K562 (cell line): Measurements from ENCODE around the gene PRICKLE4. TPM values are rescaled to one million over a fixed set of nuclear protein-coding genes. Genes with fewer than 3 reads are reported as not detected.

Source experiments
- ATAC-seq: fragments of 200-7000 bp; cut with Tn5 transposase; 3 replicates; pipeline ENCODE4 v1.9.1; 2020; ENCODE audit warnings: moderate library complexity
- BruUV-seq: library from RNA; stranded (reverse); fragments of 400-500 nt; replicated peaks from 2 replicates; lab custom pipeline; 2021; lab: Mats Ljungman, UMichigan
- CTCF ChIA-PET: fragments of 300-600 bp; formaldehyde crosslinking; extraction: SDS; loops from one replicate; lab custom pipeline; 2021; ENCODE audit warnings: low intra/inter-chr PET ratio; lab: Yijun Ruan, JAX
- POLR2A ChIA-PET: fragments of 300-600, 350-650 bp; sonication (Branson Sonifier 250); formaldehyde crosslinking; extraction: SDS; loops from one replicate; lab custom pipeline; 2021; ENCODE audit warnings: antibody characterized with exemption, inconsistent platforms; lab: Yijun Ruan, JAX
- DNase-seq, 4 experiments: peaks; one replicate each; pipeline versions ENCODE4 v3.0.0 to v3.0.0-alpha.2; 2011 to 2018; ENCODE audit warnings: low spot score in 3 of 4, mixed read lengths in 3 of 4; ENCODE audit errors: extremely low read depth in 1 of 4
- FAIRE-seq: peaks from 2 replicates; lab custom pipeline; 2011; peaks lifted over from hg19 to GRCh38; lab: Jason Lieb, UNC
- H2AFZ ChIP-seq: 2 replicates; pipeline ENCODE4 v1.6.0; 2011; ENCODE audit warnings: low read depth, low read length, control low read depth, inconsistent platforms
- H3K27ac ChIP-seq: fragments of 200-600 bp; 3 replicates; pipeline ENCODE4 v1.8.0; 2011; ENCODE audit warnings: low read depth, mild to moderate bottlenecking, control low read depth, inconsistent platforms, low read length, moderate library complexity, mixed read lengths; ENCODE audit errors: extremely low read depth
- H3K27me3 ChIP-seq, 2 experiments: fragments of 300-600 bp in 1 of 2; 2 replicates in 1 of 2; 3 replicates in 1 of 2; pipeline versions ENCODE4 v1.6.0 to v1.8.0; 2011; ENCODE audit warnings: inconsistent platforms in 2 of 2, low read length in 2 of 2, mild to moderate bottlenecking in 1 of 2, mixed read lengths in 1 of 2, moderate library complexity in 1 of 2; ENCODE audit not compliant: control insufficient read depth in 2 of 2, insufficient read depth in 2 of 2
- H3K36me3 ChIP-seq: fragments of 300-600 bp; 3 replicates; pipeline ENCODE4 v1.8.0; 2011; ENCODE audit warnings: mild to moderate bottlenecking, low read length, inconsistent platforms; ENCODE audit not compliant: control insufficient read depth, insufficient read depth
- H3K4me1 ChIP-seq, 2 experiments: fragments of 200-600 bp in 1 of 2; replicated peaks in 1 of 2; 2 replicates in 1 of 2; 3 replicates in 1 of 2; pipeline versions ENCODE4 v1.5.1 to v1.8.0; 2011; ENCODE audit warnings: inconsistent platforms in 2 of 2, low read length in 2 of 2, mild to moderate bottlenecking in 1 of 2, mixed read lengths in 1 of 2, moderate library complexity in 1 of 2; ENCODE audit not compliant: control insufficient read depth in 2 of 2, insufficient read depth in 2 of 2
- H3K4me2 ChIP-seq: 2 replicates; pipeline ENCODE4 v1.6.1; 2011; ENCODE audit warnings: low read length, control low read depth, inconsistent platforms, mixed read lengths; ENCODE audit not compliant: insufficient read depth
- H3K4me3 ChIP-seq: fragments of 200-600 bp; sonication (generic), shearing (Covaris generic); 2 replicates; pipeline ENCODE4 v1.5.1; 2016; ENCODE audit warnings: control low read depth, inconsistent platforms
- H3K79me2 ChIP-seq: fragments of 200-600 bp; 3 replicates; pipeline ENCODE4 v1.8.0; 2011; ENCODE audit warnings: low read length, inconsistent platforms; ENCODE audit not compliant: control insufficient read depth, insufficient read depth
- H3K9ac ChIP-seq, 2 experiments: 2 replicates each; pipeline versions ENCODE4 v1.6.0 to v1.6.1; 2011; ENCODE audit warnings: low read depth in 2 of 2, low read length in 2 of 2, control low read depth in 1 of 2, inconsistent platforms in 1 of 2, mild to moderate bottlenecking in 1 of 2, mixed read lengths in 1 of 2; ENCODE audit not compliant: insufficient read depth in 1 of 2
- H3K9me1 ChIP-seq: one replicate; pipeline ENCODE4 v1.6.0; 2011; ENCODE audit warnings: inconsistent platforms, mild to moderate bottlenecking, low read length, moderate library complexity; ENCODE audit not compliant: control insufficient read depth, insufficient read depth
- H3K9me3 ChIP-seq: replicated peaks from 2 replicates; pipeline ENCODE4 v1.5.1; 2011; ENCODE audit warnings: low read depth, low read length, inconsistent platforms; ENCODE audit not compliant: control insufficient read depth, insufficient read depth
- H4K20me1 ChIP-seq: replicated peaks from 2 replicates; pipeline ENCODE4 v1.6.1; 2011; ENCODE audit warnings: low read length, inconsistent platforms, mixed read lengths; ENCODE audit not compliant: control insufficient read depth, insufficient read depth
- CBX1 ChIP-seq: sonication (generic); IDR thresholded peaks from 2 replicates; pipeline ENCODE4 v1.6.1; 2016; ENCODE audit warnings: antibody characterized with exemption, low read depth, mild to moderate bottlenecking
- DLX4 ChIP-seq: fragments of 250-450 bp; sonication (Bioruptor Pico); IDR thresholded peaks from 2 replicates; pipeline ENCODE4 v1.6.1; 2021; ENCODE audit warnings: mild to moderate bottlenecking
- TSHZ1 ChIP-seq: fragments of 250-450 bp; sonication (Bioruptor Pico); IDR thresholded peaks from 2 replicates; pipeline ENCODE4 v1.4.0; 2020; ENCODE audit warnings: mild to moderate bottlenecking, moderate library complexity
- ZNF398 ChIP-seq: fragments of 250-450 bp; sonication (Bioruptor Pico); IDR thresholded peaks from 2 replicates; pipeline ENCODE4 v1.8.0; 2021; ENCODE audit warnings: moderate library complexity, mild to moderate bottlenecking, inconsistent platforms
- WGBS: fragments of 100-300 bp; shearing (Covaris generic); methylation state at CpG from one replicate; pipeline ENCODE4 v1.1.6; 2016; ENCODE audit warnings: low coverage, mixed read lengths; ENCODE audit not compliant: insufficient coverage; ENCODE audit errors: missing lambda C conversion rate; 5-methylcytosine and 5-hydroxymethylcytosine counted together
- in situ Hi-C: fragments of 300-500 bp; cut with MboI; formaldehyde crosslinking; loops from 4 replicates; pipeline ENCODE4 v1.15.0; 2018; ENCODE audit warnings: inconsistent platforms, mixed read lengths
- intact Hi-C: fragments of 100-400 bp; cut with micrococcal nuclease; formaldehyde crosslinking; loops from 2 replicates; pipeline ENCODE4 v1.14.2; 2022
- polyA plus RNA-seq, 8 experiments: library from polyadenylated mRNA; depleted of rRNA in 4 of 8; stranded (reverse) in 5 of 8; unstranded in 3 of 8; fragments of >200 nt; fragmentation: Nextera tagmentation in 2 of 8; fragmentation: Illumina TruSeq in 1 of 8; extraction: Ambion mirVana in 2 of 8; extraction: Trizol in 1 of 8; gene quantifications; 2 replicates each; pipeline versions ENCODE4 v1.2.1 to v1.2.3, GENCODE V29; 2011 to 2014; ENCODE audit warnings: inconsistent platforms in 1 of 8, missing spikeins in 1 of 8
- total RNA-seq, 7 experiments: library from RNA; depleted of rRNA in 6 of 7; stranded (reverse); fragments of >200 nt in 6 of 7; fragmentation: Illumina TruSeq in 2 of 7; extraction: Trizol in 2 of 7; gene quantifications; 2 replicates each; pipeline versions ENCODE4 v1.2.1 to v1.2.3, GENCODE V29; 2011 to 2021; ENCODE audit warnings: low replicate concordance in 1 of 7

PRICKLE4 gene
- total and polyA plus RNA-seq, 9 of the 15 experiments (the other 6 are each of a cell fraction or from before 2014, with no cell fraction given), result 0.20 to 0.32 (median 0.27) TPM; not detected in 6

GRCh38 chr6:41770381-41771057, 10.1 kb upstream of the PRICKLE4 start:
- Histone ChIP-seq H3K27ac (no peak overlapping the region), H3K9ac (0 out of 4 replicates have a peak overlapping the region, but pooled peaks of 1 of the 2 experiments have one; percentile 11), H3K4me3 (no peak overlapping the region), H3K9me1 (no peaks in the 10 kb centered on the region), H3K4me1 (peaks cover 33 to 41% of the 10 kb centered on the region in 2 experiments), H2AFZ (no peak overlapping the region), H3K9me3 (no peaks in the 10 kb centered on the region)
- no TSS peak for BruUV-seq
- FAIRE-seq, result no peak
- 83% methylated on average over 26 of the region's 30 CpGs for WGBS
- intact Hi-C loops, result no loop called here
- TF ChIP-seq CBX1 (no peak), TSHZ1 (CRISPR knock-in tag) (no peak), DLX4 (CRISPR knock-in tag) (no peak), ZNF398 (CRISPR knock-in tag) (no peak)
- TF ChIP-seq, all 486 proteins: peak for 0
- POLR2A ChIA-PET, result interaction anchor here (0.8 to 1.5 kb wide), 2 partner anchors 10 to 58 kb away, joined by 3 read pairs; no protein-coding TSS in a partner anchor
- Histone ChIP-seq H3K79me2 (no peaks in the 10 kb centered on the region), H4K20me1 (no peaks in the 10 kb centered on the region; the same call in 1 of the 2 replicates), H3K27me3 (no peaks in the 10 kb centered on the region), H3K36me3 (peaks cover 18% of the 10 kb centered on the region; the same call in 2 of the 3 replicates), H3K4me2 (no peak overlapping the region)
- CTCF ChIA-PET, result no interaction called here
- in situ Hi-C loops, result loop anchor here (5.0 kb wide), 1 partner anchor 33 kb away; the partner anchor contains the start of gene TFEB
- no peak for ATAC-seq
- no peak for DNase-seq
